ENCODE data around the gene C20orf144. TPM values are rescaled to one million over a fixed set of nuclear protein-coding genes. Genes with fewer than 3 reads are reported as not detected.

Gene C20orf144
- total RNA-seq, 1 experiment from 2014 or later: not detected

- DNase-seq (ENCODE audit: low read depth, low spot score): no peak
- in situ Hi-C loops (cut with HindIII; ENCODE audit: low pct_unique_long_range_greater_than_20kb, low sequenced_read_pairs): no loop called here
Observed at GRCh38 chr20:33659341-33660034, 2.6 kb upstream of the C20orf144 start.

- DNase-seq (ENCODE audit: low read depth, low spot score): no peak
- in situ Hi-C loops (cut with HindIII; ENCODE audit: low pct_unique_long_range_greater_than_20kb, low sequenced_read_pairs): no loop called here
Observed at GRCh38 chr20:33660035-33660684, 2.0 kb upstream of the C20orf144 start.

DNA sequence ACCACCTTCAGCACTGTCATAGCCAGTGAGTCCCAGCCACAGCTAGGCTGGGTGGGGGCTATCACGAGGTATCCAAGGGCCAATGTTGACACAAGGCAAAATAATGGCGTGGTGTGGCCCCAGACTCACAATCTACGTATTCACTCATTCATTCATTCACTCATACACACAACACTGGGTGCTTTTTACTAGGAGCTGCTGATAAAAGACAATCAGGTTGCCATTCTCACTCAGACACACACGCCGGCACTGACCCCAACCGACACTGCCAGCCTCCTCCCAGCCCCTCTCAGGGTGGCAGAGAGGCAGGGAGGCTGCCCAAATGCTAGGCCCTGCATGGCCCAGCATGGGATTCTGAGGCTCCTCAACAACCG is 1.5 kb upstream of the C20orf144 start:
- in situ Hi-C loops (cut with HindIII; ENCODE audit: low pct_unique_long_range_greater_than_20kb, low sequenced_read_pairs): no loop called here
- no peak for DNase-seq (ENCODE audit: low read depth, low spot score)

- DNase-seq (ENCODE audit: low read depth, low spot score): peak; percentile 71
- in situ Hi-C loops (cut with HindIII; ENCODE audit: low pct_unique_long_range_greater_than_20kb, low sequenced_read_pairs): no loop called here
Observed at GRCh38 chr20:33663161-33664084, 1.3 kb downstream of the C20orf144 start.

GRCh38 chr20:33664085-33664761 is 2.1 kb downstream of the C20orf144 start:
- DNase-seq (ENCODE audit: low read depth, low spot score): no peak
- in situ Hi-C loops (cut with HindIII; ENCODE audit: low pct_unique_long_range_greater_than_20kb, low sequenced_read_pairs): no loop called here

- DNase-seq (ENCODE audit: low read depth, low spot score): peak; percentile 40
- in situ Hi-C loops (cut with HindIII; ENCODE audit: low pct_unique_long_range_greater_than_20kb, low sequenced_read_pairs): no loop called here
Observed at GRCh38 chr20:33664762-33665144, 2.6 kb downstream of the C20orf144 start.

DNA sequence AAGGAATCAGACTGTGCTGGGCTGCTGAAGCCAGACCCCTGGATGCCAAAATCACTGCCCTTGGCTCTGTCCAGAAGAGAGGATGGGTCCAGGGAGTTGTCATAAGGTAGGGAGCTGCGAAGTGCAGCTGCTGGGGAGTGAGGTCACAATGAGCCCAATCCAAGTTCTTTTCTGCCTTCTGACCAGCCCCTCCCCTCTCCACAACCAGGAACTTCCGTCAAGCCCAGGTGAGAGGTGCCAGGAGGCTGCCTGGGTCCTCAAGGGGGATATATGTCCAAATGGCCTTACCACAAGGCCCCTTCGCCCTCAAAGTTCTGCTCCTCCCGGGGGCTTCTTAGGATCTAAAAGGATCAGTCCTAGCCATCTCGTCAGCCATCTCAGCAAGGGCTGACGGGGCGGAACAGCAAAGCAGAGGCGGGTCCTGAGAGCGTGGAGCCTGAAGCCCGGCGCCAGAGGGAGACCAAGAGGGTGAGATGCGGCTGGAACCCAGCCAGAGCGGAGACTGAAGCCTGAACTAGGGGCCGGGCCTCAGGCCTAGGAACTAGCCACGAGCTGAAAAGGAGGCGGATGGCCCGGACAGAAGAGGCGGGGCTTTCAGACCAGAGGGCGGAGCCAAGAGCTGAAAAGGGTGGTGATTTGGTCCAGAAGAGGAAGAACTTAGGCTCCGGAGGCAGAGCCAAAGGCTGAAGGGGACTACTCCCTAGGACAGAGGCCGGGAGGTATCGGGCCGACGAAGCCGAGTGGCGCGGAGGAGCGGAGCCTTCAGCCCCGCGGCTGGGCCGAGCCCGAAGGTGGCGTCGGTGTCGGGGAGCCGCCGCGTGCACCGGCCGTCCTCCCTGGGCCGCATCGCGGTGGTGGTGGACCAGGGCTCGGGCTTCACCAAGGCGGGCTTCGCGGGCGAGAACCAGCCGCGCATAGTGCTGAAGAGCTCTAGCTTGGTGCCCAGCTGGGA is 4.4 kb downstream of the C20orf144 start, which contains the start of gene ACTL10:
Gene ACTL10 (plus strand): TSS at position 651 of the 952 bp plus-strand sequence. CDS start 555 bp downstream, outside the sequence.
- peak; percentile 58 for DNase-seq (ENCODE audit: low read depth, low spot score)
- in situ Hi-C loops (cut with HindIII; ENCODE audit: low pct_unique_long_range_greater_than_20kb, low sequenced_read_pairs): no loop called here

GRCh38 chr20:33667245-33667675 is 5.1 kb downstream of the C20orf144 start:
- in situ Hi-C loops (cut with HindIII; ENCODE audit: low pct_unique_long_range_greater_than_20kb, low sequenced_read_pairs): no loop called here
- DNase-seq (ENCODE audit: low read depth, low spot score): no peak

DNA sequence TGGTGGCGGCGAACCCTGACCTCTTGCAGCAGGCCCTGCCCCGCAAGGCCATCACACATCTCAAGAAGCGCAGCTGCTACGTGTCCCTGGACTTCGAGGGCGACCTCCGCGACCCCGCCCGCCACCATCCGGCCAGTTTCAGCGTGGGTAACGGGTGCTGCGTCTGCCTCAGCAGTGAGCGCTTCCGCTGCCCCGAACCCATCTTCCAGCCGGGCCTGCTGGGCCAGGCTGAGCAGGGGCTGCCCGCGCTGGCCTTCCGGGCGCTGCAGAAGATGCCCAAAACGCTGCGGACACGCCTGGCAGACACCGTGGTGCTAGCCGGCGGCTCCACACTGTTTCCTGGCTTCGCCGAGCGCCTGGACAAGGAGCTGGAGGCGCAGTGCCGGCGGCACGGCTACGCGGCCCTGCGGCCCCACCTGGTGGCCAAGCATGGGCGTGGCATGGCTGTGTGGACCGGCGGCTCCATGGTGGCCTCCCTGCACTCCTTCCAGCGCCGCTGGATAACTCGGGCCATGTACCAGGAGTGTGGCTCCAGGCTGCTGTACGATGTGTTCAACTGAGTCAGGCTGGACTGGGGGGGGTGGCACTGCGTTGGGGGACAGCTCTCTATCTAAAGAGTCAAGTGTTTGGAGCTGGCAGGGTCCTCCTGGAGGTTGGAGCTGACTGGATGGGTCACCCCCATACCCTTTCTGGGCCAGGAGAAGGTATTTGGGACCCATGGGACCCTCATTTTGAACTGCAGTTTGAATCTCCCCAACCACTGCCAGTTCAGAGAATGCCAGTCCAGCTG is 5.7 kb downstream of the C20orf144 start:
- no peak for DNase-seq (ENCODE audit: low read depth, low spot score)
- in situ Hi-C loops (cut with HindIII; ENCODE audit: low pct_unique_long_range_greater_than_20kb, low sequenced_read_pairs): no loop called here

DNA sequence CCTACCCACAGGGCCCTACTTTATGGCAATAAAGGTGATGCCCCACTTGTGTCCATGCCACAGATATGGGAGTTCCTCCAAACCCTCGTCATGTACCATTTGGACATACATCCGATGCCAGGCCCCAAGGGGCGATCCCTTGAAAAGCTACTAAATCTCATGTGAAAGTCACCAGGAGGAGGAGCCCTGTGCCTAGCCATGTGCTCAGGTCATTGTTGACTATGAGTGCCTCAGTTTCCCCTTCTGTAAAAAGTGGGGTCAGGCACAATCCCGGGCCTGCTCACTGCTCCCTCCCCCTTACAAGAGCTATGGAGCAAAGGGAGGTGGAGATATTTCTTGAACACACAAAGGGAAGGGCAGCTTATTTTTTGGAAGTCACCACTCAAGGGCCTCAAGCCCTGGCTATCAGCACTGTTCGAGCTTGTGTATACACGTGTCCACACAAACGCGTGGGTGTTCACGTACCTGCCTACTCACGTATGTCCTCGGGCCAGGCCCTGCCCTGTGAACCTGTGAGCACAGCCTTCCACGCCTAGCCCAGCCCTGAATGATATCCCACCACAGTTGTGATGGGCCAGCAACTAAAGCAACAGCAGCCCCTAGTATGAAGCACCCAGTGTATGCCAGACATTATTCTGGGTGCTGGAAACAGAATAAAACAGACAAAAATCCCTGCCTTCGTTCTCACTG is 6.5 kb downstream of the C20orf144 start:
- no peak for DNase-seq (ENCODE audit: low read depth, low spot score)
- in situ Hi-C loops (cut with HindIII; ENCODE audit: low pct_unique_long_range_greater_than_20kb, low sequenced_read_pairs): no loop called here

DNA sequence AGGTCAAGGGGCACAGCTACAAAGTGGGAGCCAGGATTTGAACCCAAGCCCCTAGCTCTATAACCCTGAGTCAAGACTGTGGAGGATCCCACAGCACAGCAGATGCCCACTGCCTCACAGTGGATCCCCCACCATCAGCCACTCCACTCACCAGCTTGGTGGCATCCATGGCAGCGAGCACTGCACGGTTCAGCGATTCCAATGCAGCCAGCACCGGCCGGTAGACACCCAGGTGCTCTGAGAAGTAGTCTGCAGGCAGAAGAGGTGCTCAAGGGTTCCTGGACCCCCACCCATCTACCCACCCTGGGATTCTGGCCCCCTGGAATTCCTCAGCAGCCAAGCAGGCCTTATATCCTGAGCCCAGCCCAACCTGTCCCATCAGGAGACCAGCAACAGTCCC is 7.1 kb downstream of the C20orf144 start:
- in situ Hi-C loops (cut with HindIII; ENCODE audit: low pct_unique_long_range_greater_than_20kb, low sequenced_read_pairs): no loop called here
- no peak for DNase-seq (ENCODE audit: low read depth, low spot score)

DNA sequence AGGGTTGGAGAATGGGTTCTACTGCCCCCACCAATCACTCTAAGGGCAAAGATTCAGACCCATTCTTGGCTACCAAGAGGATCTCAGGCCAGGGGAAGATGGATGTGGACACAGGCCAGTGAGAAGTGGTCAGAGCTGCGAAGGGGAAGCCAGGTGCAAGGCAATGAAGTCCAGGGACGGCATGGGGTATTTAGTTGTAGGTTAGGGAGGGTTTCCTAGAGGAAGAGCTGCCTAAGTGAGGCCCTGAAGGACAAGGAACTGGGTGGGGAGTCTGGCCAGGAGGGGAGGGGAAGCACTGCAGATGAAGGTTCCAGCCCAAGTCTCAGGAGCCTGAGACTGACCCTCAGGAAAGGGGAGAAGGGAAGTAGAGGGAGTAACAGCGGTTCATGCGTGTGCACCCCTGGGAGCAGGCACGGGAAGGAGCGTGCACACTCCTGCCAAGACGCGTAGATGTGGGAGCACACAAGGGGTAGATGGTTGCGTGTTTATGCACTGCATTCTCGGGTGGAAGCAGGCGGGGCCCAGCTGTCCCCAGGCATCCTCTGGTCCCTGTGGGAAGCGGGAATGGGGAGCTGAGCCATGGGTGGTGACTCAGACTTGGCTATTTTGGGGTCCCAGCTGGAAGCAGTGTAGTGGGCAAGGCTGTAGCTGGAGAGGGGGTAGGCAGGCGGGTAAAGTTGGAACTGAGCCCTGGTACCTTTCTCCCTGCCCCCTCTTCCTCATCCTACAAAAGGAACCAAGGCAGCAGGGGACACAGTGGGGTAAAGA is 7.9 kb downstream of the C20orf144 start:
- in situ Hi-C loops (cut with HindIII; ENCODE audit: low pct_unique_long_range_greater_than_20kb, low sequenced_read_pairs): no loop called here
- no peak for DNase-seq (ENCODE audit: low read depth, low spot score)

- in situ Hi-C loops (cut with HindIII; ENCODE audit: low pct_unique_long_range_greater_than_20kb, low sequenced_read_pairs): no loop called here
- DNase-seq (ENCODE audit: low read depth, low spot score): no peak
Observed at GRCh38 chr20:33670715-33671499, 8.8 kb downstream of the C20orf144 start.

DNA sequence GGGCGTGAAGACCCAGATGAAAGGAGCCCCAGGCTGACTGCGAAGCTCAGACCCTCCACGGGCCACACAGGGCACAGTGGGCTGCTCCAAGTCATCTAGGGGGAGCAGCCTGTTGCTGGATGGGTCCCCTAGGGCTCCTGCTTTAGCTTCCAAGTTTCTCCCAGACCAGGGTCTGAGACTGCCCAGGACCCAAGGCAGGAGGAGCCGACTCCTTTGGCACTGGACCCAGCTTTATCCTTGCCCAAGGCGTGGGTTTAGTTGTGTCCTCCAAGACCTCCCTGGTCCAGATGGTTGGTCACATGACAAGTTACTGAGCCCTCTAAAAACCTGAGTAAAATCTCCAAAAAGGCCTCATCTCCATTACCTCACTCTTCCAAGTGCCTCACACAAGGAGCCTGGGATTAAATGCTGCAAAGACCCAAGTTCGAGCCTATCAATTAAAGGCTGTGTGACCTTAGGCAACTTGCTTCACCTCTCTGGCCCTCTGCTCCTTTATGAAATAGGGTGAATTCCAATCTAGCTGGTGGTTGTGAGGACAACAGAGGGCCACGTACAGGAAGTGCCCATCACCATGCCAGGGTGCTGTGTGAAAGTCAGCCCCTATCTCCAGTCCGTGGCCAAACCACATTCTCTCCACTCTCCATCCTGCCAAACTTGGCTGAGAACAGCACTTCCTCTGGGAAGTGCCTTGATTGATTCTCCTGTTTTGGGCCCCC is 9.6 kb downstream of the C20orf144 start:
- DNase-seq (ENCODE audit: low read depth, low spot score): no peak
- in situ Hi-C loops (cut with HindIII; ENCODE audit: low pct_unique_long_range_greater_than_20kb, low sequenced_read_pairs): no loop called here

Data from SK-MEL-5 (cell line).